ENCODE results near the gene WDR86.

The WDR86 gene

DNA sequence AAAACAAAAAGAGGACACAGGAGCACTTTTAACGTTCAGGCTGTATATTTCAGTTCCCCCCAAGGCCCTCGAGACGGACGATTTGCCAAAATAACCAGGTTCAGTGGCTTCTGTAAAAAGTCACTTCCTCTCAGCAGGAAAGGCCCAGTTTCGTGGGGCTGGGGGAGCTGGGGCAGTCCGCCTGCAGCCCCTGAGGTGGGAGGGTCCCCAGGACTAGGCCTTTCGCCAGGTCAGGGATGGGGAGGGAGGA lies 28.8 kb downstream of the WDR86 start:
- 53 to 56% methylated on average over 7 of the region's 7 CpGs for WGBS, 2 experiments (ENCODE audit: insufficient coverage in 2 of 2)
- H3K36me3 ChIP-seq (ENCODE audit: control insufficient read depth, insufficient read depth, low read length) = peaks cover 34% of the 10 kb centered on the region
- H3K9me3 ChIP-seq (ENCODE audit: control insufficient read depth, low read length) = no peaks in the 10 kb centered on the region
- no peak overlapping the region for H3K4me3 ChIP-seq (ENCODE audit: extremely low read depth, insufficient read depth, low read length, poor library complexity, severe bottlenecking)
- no peaks in the 10 kb centered on the region for H3K4me1 ChIP-seq (ENCODE audit: control insufficient read depth, insufficient read depth, low read length, poor library complexity, severe bottlenecking)
- H3K27ac ChIP-seq (ENCODE audit: low read depth, low read length, severe bottlenecking) = no peak overlapping the region

GRCh38 chr7:151380199-151381097 lies 29.4 kb downstream of the WDR86 start:
- Histone ChIP-seq H3K4me3 (ENCODE audit: extremely low read depth, insufficient read depth, low read length, poor library complexity, severe bottlenecking) (no peak overlapping the region), H3K9me3 (ENCODE audit: control insufficient read depth, low read length) (no peaks in the 10 kb centered on the region), H3K4me1 (ENCODE audit: control insufficient read depth, insufficient read depth, low read length, poor library complexity, severe bottlenecking) (no peaks in the 10 kb centered on the region), H3K27ac (ENCODE audit: low read depth, low read length, severe bottlenecking) (no peak overlapping the region), H3K36me3 (ENCODE audit: control insufficient read depth, insufficient read depth, low read length) (peaks cover 38% of the 10 kb centered on the region)
- 92 to 93% methylated on average over 28 to 31 of the region's 32 CpGs for WGBS, 2 experiments (ENCODE audit: insufficient coverage in 2 of 2)

GRCh38 chr7:151379534-151380198 lies 30.2 kb downstream of the WDR86 start:
- Histone ChIP-seq H3K4me3 (ENCODE audit: extremely low read depth, insufficient read depth, low read length, poor library complexity, severe bottlenecking) (no peak overlapping the region), H3K9me3 (ENCODE audit: control insufficient read depth, low read length) (no peaks in the 10 kb centered on the region), H3K36me3 (ENCODE audit: control insufficient read depth, insufficient read depth, low read length) (peaks cover 42% of the 10 kb centered on the region), H3K27ac (ENCODE audit: low read depth, low read length, severe bottlenecking) (no peak overlapping the region), H3K4me1 (ENCODE audit: control insufficient read depth, insufficient read depth, low read length, poor library complexity, severe bottlenecking) (no peaks in the 10 kb centered on the region)
- 89 to 91% methylated on average over 22 to 25 of the region's 25 CpGs for WGBS, 2 experiments (ENCODE audit: insufficient coverage in 2 of 2)

DNA sequence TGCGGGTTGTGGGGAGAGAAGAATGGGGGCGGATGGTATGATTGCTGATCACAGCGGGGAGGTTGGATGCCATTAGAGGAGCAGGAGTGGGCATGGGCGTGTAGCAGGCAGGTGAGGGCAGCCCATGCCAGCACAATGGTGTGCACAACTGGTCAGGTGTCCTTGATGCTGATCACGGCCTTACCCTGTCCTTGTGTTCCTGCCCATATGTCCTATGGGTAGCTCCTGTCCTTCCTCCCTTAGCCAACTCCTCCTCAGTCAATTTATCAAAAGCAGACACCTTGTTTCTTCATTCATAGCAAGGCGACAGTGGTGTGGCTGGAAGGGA lies 30.7 kb downstream of the WDR86 start:
- Histone ChIP-seq H3K9me3 (ENCODE audit: control insufficient read depth, low read length) (no peaks in the 10 kb centered on the region), H3K4me3 (ENCODE audit: extremely low read depth, insufficient read depth, low read length, poor library complexity, severe bottlenecking) (no peak overlapping the region), H3K27ac (ENCODE audit: low read depth, low read length, severe bottlenecking) (no peak overlapping the region), H3K36me3 (ENCODE audit: control insufficient read depth, insufficient read depth, low read length) (peaks cover 47% of the 10 kb centered on the region), H3K4me1 (ENCODE audit: control insufficient read depth, insufficient read depth, low read length, poor library complexity, severe bottlenecking) (no peaks in the 10 kb centered on the region)
- WGBS, 2 experiments (ENCODE audit: insufficient coverage in 2 of 2) = 95 to 96% methylated on average over 3 to 6 of the region's 6 CpGs

DNA sequence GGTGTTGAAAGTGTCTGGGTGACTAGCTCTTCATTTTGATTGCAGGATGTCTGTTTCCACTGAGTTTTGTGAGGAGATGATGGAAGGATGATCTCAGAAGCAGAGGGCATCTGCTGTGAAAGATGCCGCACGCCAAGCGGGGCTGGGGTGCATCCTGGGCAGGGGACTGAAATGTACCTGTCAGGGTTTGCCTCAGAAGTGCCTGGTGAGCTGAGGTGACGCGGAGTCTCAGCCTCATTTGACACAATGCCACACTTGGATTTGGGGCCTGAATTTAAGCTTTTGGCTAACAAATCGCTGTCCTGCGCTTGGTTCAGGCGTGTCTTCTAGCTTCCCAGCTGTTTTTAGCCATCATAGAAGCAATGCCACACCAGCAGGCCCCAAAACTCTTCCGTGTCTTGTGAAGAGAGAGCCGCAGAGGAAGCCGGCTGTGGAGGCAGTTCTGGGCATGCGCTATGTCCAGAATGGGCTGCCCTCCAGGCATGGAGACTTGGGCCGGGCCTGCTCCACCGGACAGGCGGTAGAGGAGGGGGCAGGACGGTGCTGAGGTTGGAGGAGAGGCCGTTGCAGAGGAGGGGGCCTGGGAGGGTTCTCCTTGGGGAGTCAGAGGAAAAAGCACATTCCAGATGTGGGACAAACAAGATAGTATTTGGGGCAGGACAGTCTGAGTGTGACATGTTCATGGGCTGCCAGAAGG lies 31.2 kb downstream of the WDR86 start:
- H3K4me3 ChIP-seq (ENCODE audit: extremely low read depth, insufficient read depth, low read length, poor library complexity, severe bottlenecking) = no peak overlapping the region
- WGBS, 2 experiments (ENCODE audit: insufficient coverage in 2 of 2) = 92 to 93% methylated on average over 17 of the region's 17 CpGs
- H3K9me3 ChIP-seq (ENCODE audit: control insufficient read depth, low read length) = no peaks in the 10 kb centered on the region
- H3K36me3 ChIP-seq (ENCODE audit: control insufficient read depth, insufficient read depth, low read length) = peaks cover 52% of the 10 kb centered on the region
- H3K4me1 ChIP-seq (ENCODE audit: control insufficient read depth, insufficient read depth, low read length, poor library complexity, severe bottlenecking) = no peaks in the 10 kb centered on the region
- H3K27ac ChIP-seq (ENCODE audit: low read depth, low read length, severe bottlenecking) = no peak overlapping the region

GRCh38 chr7:151378011-151378410 lies 31.8 kb downstream of the WDR86 start:
- peaks cover 53% of the 10 kb centered on the region for H3K36me3 ChIP-seq (ENCODE audit: control insufficient read depth, insufficient read depth, low read length)
- 92 to 93% methylated on average over 6 to 8 of the region's 9 CpGs for WGBS, 2 experiments (ENCODE audit: insufficient coverage in 2 of 2)

DNA sequence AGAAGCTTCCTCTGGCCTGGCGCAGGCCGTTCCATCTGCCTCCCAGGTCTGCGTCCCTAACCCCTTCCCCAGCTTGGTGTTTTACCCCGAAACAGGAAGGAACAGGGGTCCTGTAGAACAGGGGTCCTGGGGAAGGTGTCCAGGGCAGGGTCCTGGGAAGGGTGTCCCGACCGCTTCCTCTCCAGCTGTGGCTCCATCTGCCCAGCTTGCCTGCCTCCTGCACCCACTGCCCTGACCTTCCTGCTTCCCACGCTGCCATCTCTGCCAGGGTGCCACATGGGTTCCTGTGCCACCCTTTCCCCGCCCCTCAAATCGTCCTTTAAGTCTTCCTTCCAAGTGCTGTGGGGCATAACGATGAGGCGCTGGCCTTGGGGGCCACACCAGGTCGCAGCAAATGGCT lies 32.4 kb downstream of the WDR86 start:
- H3K36me3 ChIP-seq (ENCODE audit: control insufficient read depth, insufficient read depth, low read length) = peaks cover 53% of the 10 kb centered on the region

More at GRCh38 chr7:151378011-151378410, 31.8 kb downstream of the WDR86 start:
- Histone ChIP-seq H3K27ac (ENCODE audit: low read depth, low read length, severe bottlenecking) (no peak overlapping the region), H3K9me3 (ENCODE audit: control insufficient read depth, low read length) (no peaks in the 10 kb centered on the region), H3K4me1 (ENCODE audit: control insufficient read depth, insufficient read depth, low read length, poor library complexity, severe bottlenecking) (no peaks in the 10 kb centered on the region), H3K4me3 (ENCODE audit: extremely low read depth, insufficient read depth, low read length, poor library complexity, severe bottlenecking) (no peak overlapping the region)

GRCh38 chr7:151376218-151376902 lies 33.5 kb downstream of the WDR86 start:
- H3K27ac ChIP-seq (ENCODE audit: low read depth, low read length, severe bottlenecking) = no peak overlapping the region
- 94 to 95% methylated on average over 33 of the region's 33 CpGs for WGBS, 2 experiments (ENCODE audit: insufficient coverage in 2 of 2)
- no peak overlapping the region for H3K4me3 ChIP-seq (ENCODE audit: extremely low read depth, insufficient read depth, low read length, poor library complexity, severe bottlenecking)
- no peaks in the 10 kb centered on the region for H3K9me3 ChIP-seq (ENCODE audit: control insufficient read depth, low read length)
- peaks cover 5% of the 10 kb centered on the region for H3K4me1 ChIP-seq (ENCODE audit: control insufficient read depth, insufficient read depth, low read length, poor library complexity, severe bottlenecking)
- H3K36me3 ChIP-seq (ENCODE audit: control insufficient read depth, insufficient read depth, low read length) = peaks cover 57% of the 10 kb centered on the region

More for the DNA sequence above, 32.4 kb downstream of the WDR86 start:
- Histone ChIP-seq H3K4me3 (ENCODE audit: extremely low read depth, insufficient read depth, low read length, poor library complexity, severe bottlenecking) (no peak overlapping the region), H3K4me1 (ENCODE audit: control insufficient read depth, insufficient read depth, low read length, poor library complexity, severe bottlenecking) (peaks cover 5% of the 10 kb centered on the region), H3K27ac (ENCODE audit: low read depth, low read length, severe bottlenecking) (no peak overlapping the region), H3K9me3 (ENCODE audit: control insufficient read depth, low read length) (no peaks in the 10 kb centered on the region)
- 82 to 90% methylated on average over 9 to 12 of the region's 12 CpGs for WGBS, 2 experiments (ENCODE audit: insufficient coverage in 2 of 2)

GRCh38 chr7:151375530-151376217 lies 34.2 kb downstream of the WDR86 start:
- Histone ChIP-seq H3K4me1 (ENCODE audit: control insufficient read depth, insufficient read depth, low read length, poor library complexity, severe bottlenecking) (peaks cover 5% of the 10 kb centered on the region), H3K4me3 (ENCODE audit: extremely low read depth, insufficient read depth, low read length, poor library complexity, severe bottlenecking) (no peak overlapping the region), H3K9me3 (ENCODE audit: control insufficient read depth, low read length) (no peaks in the 10 kb centered on the region), H3K27ac (ENCODE audit: low read depth, low read length, severe bottlenecking) (no peak overlapping the region), H3K36me3 (ENCODE audit: control insufficient read depth, insufficient read depth, low read length) (peaks cover 64% of the 10 kb centered on the region)
- 88 to 90% methylated on average over 8 to 10 of the region's 10 CpGs for WGBS, 2 experiments (ENCODE audit: insufficient coverage in 2 of 2)

- H3K4me3 ChIP-seq (ENCODE audit: extremely low read depth, insufficient read depth, low read length, poor library complexity, severe bottlenecking) = no peak overlapping the region
- H3K4me1 ChIP-seq (ENCODE audit: control insufficient read depth, insufficient read depth, low read length, poor library complexity, severe bottlenecking) = peaks cover 5% of the 10 kb centered on the region
- no peak overlapping the region for H3K27ac ChIP-seq (ENCODE audit: low read depth, low read length, severe bottlenecking)
- peaks cover 63% of the 10 kb centered on the region for H3K36me3 ChIP-seq (ENCODE audit: control insufficient read depth, insufficient read depth, low read length)
- no peaks in the 10 kb centered on the region for H3K9me3 ChIP-seq (ENCODE audit: control insufficient read depth, low read length)
- WGBS, 2 experiments (ENCODE audit: insufficient coverage in 2 of 2) = 90 to 97% methylated on average over 6 to 7 of the region's 15 CpGs
These were observed 35.1 kb downstream of the WDR86 start for GRCh38 chr7:151374726-151375125.
